Esophagus squamous epithelium (tissue), 5 donors: ENCODE results near the gene PRRT2. TPM values are rescaled to one million over a fixed set of nuclear protein-coding genes. Genes with fewer than 3 reads are reported as not detected.

Experiments used
- DNase-seq: peaks from one replicate; lab custom pipeline; 2025; lab: John Stamatoyannopoulos, UW
- H3K27ac ChIP-seq, 4 donors: fragments of 200-600 bp; sonication (generic); one replicate each; pipeline ENCODE4 v1.5.1; 2016 to 2019; ENCODE audit warnings: mild to moderate bottlenecking in 1 of 4
- H3K27me3 ChIP-seq, 4 donors: fragments of 200-600 bp; sonication (generic); 1 replicate in 3 of 4; 2 replicates in 1 of 4; pipeline versions ENCODE4 v1.5.1 to v1.6.0; 2017 to 2021; ENCODE audit warnings: antibody characterized with exemption in 1 of 4
- H3K36me3 ChIP-seq, 3 donors: fragments of 200-600 bp; sonication (generic); one replicate each; pipeline ENCODE4 v1.5.1; 2016 to 2019
- H3K4me1 ChIP-seq, 3 donors: fragments of 200-600 bp; sonication (generic); one replicate each; pipeline ENCODE4 v1.5.1; 2017 to 2019
- H3K4me3 ChIP-seq, 4 donors: fragments of 200-600 bp; sonication (generic); 1 replicate in 3 of 4; 2 replicates in 1 of 4; pipeline ENCODE4 v1.5.1; 2016 to 2019; ENCODE audit warnings: mild to moderate bottlenecking in 2 of 4, moderate library complexity in 1 of 4
- H3K9me3 ChIP-seq, 3 donors: fragments of 200-600 bp; sonication (generic); one replicate each; pipeline ENCODE4 v1.5.1; 2016 to 2019
- CTCF ChIP-seq, 6 experiments: fragments of 450-650 bp in 4 of 6; fragments of 200-600 bp in 2 of 6; sonication (generic) in 2 of 6; IDR thresholded peaks; one replicate each; pipeline ENCODE4 v1.5.1; 2016 to 2019; ENCODE audit warnings: antibody characterized with exemption in 6 of 6, mild to moderate bottlenecking in 4 of 6, moderate library complexity in 4 of 6
- POLR2A ChIP-seq, 4 donors: fragments of 450-650 bp; IDR thresholded peaks; one replicate each; pipeline ENCODE4 v1.6.1; 2017; ENCODE audit warnings: antibody characterized with exemption in 4 of 4, mild to moderate bottlenecking in 4 of 4, moderate library complexity in 3 of 4
- WGBS, 2 donors: methylation state at CpG; one replicate each; pipeline ENCODE4 v1.1.5; 2018; 5-methylcytosine and 5-hydroxymethylcytosine counted together
- intact Hi-C: fragments of 100-400 bp; cut with DNase I; formaldehyde crosslinking; loops from one replicate; pipeline ENCODE4 v1.15.0; 2022
- total RNA-seq, 4 donors: library from RNA; depleted of rRNA; stranded (reverse); fragments of >200 nt; gene quantifications; one replicate each; pipeline ENCODE4 v1.1.0, GENCODE V29; 2016
- donor health status: DM: yes; HTN: yes; CAD: no.

PRRT2 gene
- total RNA-seq, 4 donors from 2014 or later: 0.40 to 1.9 (median 0.53) TPM; not detected in 1

- H3K4me3 ChIP-seq: no peak overlapping the region
- H3K4me1 ChIP-seq: peaks cover 45 to 90% (median 65%) of the 10 kb centered on the region in 3 donors
- TF ChIP-seq POLR2A (IDR thresholded peaks at IDR 0.05) (no peak), CTCF (IDR thresholded peaks at IDR 0.05) (no peak)
- peaks cover 0 to 22% (median 3%) of the 10 kb centered on the region in 3 donors for H3K36me3 ChIP-seq
- H3K27me3 ChIP-seq: peaks cover 0 to 2% (median 0%) of the 10 kb centered on the region in 4 donors
- DNase-seq: no peak
- no peaks in the 10 kb centered on the region for H3K9me3 ChIP-seq
- intact Hi-C loops: no loop called here
- no peak overlapping the region for H3K27ac ChIP-seq
- WGBS, 2 donors: 45 to 70% methylated on average over 4 of the region's 4 CpGs
These were observed 6.1 kb downstream of the PRRT2 start for GRCh38 chr16:29818082-29818481.

GRCh38 chr16:29819506-29819905 lies 7.5 kb downstream of the PRRT2 start:
- peak overlapping the region in 1 of 4 donors; percentile 86 for H3K4me3 ChIP-seq
- H3K4me1 ChIP-seq: peaks cover 59 to 90% (median 68%) of the 10 kb centered on the region in 3 donors

GRCh38 chr16:29820271-29820701 lies 8.3 kb downstream of the PRRT2 start, which contains the start of gene MVP:
Gene MVP (plus strand): TSS chr16:29820462. CDS start chr16:29830550, 10,088 bp downstream.
- H3K4me1 ChIP-seq: peaks cover 64 to 90% (median 68%) of the 10 kb centered on the region in 3 donors
- WGBS, 2 donors: 0% methylated on average over 4 of the region's 4 CpGs; no CpG with 5 or more reads in 1 of the 2 donors
- intact Hi-C loops: no loop called here
- peak within 1 kb of the TSS; percentile 47 to 86 (median 66) for H3K4me3 ChIP-seq
- H3K27ac ChIP-seq: peak within 1 kb of the TSS; percentile 82 to 95 (median 92)
- H3K9me3 ChIP-seq: no peaks in the 10 kb centered on the region
- H3K36me3 ChIP-seq: peaks cover 0 to 22% (median 3%) of the 10 kb centered on the region in 3 donors
- TF ChIP-seq POLR2A (IDR thresholded peaks at IDR 0.05) (peak in 1 of 4 donors; percentile 67), CTCF (IDR thresholded peaks at IDR 0.05) (no peak)
- DNase-seq: no peak
- H3K27me3 ChIP-seq: no peaks in the 10 kb centered on the region

More at GRCh38 chr16:29819506-29819905, 7.5 kb downstream of the PRRT2 start:
- TF ChIP-seq POLR2A (IDR thresholded peaks at IDR 0.05): no peak
- TF ChIP-seq CTCF (IDR thresholded peaks at IDR 0.05): peak in 3 of 6 experiments; percentile 17 to 40 (median 27)
- Histone ChIP-seq H3K36me3 (peaks cover 0 to 22% (median 3%) of the 10 kb centered on the region in 3 donors), H3K27me3 (no peaks in the 10 kb centered on the region), H3K9me3 (no peaks in the 10 kb centered on the region), H3K27ac (peak overlapping the region; percentile 82 to 95 (median 92))
- intact Hi-C loops: no loop called here
- no peak for DNase-seq
- 36 to 65% methylated on average over 14 of the region's 15 CpGs for WGBS, 2 donors

DNA sequence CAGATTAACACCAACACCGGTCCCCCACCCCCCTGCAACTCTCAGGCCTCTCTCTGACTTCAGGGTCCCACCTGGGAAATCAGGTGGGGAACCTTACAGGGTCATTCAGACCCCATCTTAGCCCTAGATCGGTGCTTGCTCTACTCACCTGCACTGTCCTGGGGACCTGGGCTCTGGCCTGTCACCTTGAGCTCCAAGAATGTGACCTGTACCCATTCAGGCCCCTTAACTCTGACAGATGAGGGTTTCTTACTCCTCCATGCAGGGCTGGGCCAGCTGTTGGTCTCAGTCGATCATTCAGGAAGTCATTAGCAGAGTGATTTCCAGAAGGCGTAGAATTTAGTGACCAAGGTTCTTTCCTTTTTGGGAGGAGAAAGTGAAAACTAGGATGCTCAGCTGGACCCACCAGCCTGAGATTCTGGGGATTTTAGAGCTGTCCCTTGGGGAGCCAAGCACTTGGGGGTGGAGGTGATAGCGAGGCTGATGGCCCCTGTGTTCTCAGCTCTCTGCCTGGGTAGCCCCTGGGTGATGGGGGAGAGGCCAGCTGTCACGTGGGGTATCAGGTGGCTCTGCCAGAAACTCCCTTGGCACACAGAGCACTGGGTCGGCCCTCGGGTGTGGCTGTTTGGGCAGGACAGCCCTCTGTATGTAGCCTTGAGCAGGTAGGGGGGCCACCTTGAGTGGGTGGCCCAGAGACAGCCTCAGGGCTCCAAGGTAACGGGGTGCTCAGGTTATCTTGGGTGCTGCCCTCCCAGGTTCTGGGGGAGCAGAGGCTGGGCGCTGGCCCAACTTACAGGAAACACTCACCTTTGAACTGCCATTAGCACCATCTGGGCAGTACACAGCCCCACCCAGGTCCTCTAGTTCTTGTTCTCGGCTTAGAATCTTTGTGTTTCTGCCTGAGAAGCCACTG lies 9.0 kb downstream of the PRRT2 start:
- TF ChIP-seq POLR2A (IDR thresholded peaks at IDR 0.05): peak in 1 of 4 donors; percentile 29
- TF ChIP-seq CTCF (IDR thresholded peaks at IDR 0.05): no peak
- DNase-seq: no peak

More for the DNA sequence above, 9.0 kb downstream of the PRRT2 start:
- Histone ChIP-seq H3K27me3 (no peaks in the 10 kb centered on the region), H3K36me3 (peaks cover 0 to 22% (median 3%) of the 10 kb centered on the region in 3 donors), H3K4me3 (peak overlapping the region; percentile 47 to 86 (median 66)), H3K4me1 (peaks cover 70 to 94% (median 74%) of the 10 kb centered on the region in 3 donors), H3K27ac (peak overlapping the region; percentile 82 to 95 (median 92)), H3K9me3 (no peaks in the 10 kb centered on the region)
- intact Hi-C loops: no loop called here
- 9 to 15% methylated on average over 4 to 6 of the region's 11 CpGs for WGBS, 2 donors
